ENCODE measurements around the gene DLL1.

DLL1 gene

GRCh38 chr6:170255426-170256125, 35.3 kb downstream of the DLL1 start:
- DNase-seq (ENCODE audit: low spot score in 2 of 2) (no peak), ATAC-seq (no peak)
- no peaks in the 10 kb centered on the region for H3K4me1 Mint-ChIP-seq
- no peak overlapping the region for H3K4me3 Mint-ChIP-seq
- H3K27ac Mint-ChIP-seq = no peak overlapping the region
- H3K9me3 Mint-ChIP-seq = no peaks in the 10 kb centered on the region
- no peaks in the 10 kb centered on the region for H3K36me3 Mint-ChIP-seq

GRCh38 chr6:170254315-170255213, 36.3 kb downstream of the DLL1 start:
- Mint-ChIP-seq H3K4me1 (no peaks in the 10 kb centered on the region), H3K4me3 (no peak overlapping the region), H3K9me3 (no peaks in the 10 kb centered on the region), H3K27ac (no peak overlapping the region), H3K36me3 (no peaks in the 10 kb centered on the region)
- DNase-seq (ENCODE audit: low spot score in 2 of 2) = no peak
- ATAC-seq = no peak

GRCh38 chr6:170253910-170254269, 37.0 kb downstream of the DLL1 start:
- Mint-ChIP-seq H3K9me3 (no peaks in the 10 kb centered on the region), H3K4me3 (no peak overlapping the region), H3K36me3 (no peaks in the 10 kb centered on the region), H3K27ac (no peak overlapping the region), H3K4me1 (no peaks in the 10 kb centered on the region)
- ATAC-seq = no peak
- no peak for DNase-seq (ENCODE audit: low spot score in 2 of 2)

- DNase-seq (ENCODE audit: low spot score in 2 of 2) (no peak), ATAC-seq (no peak)
- Mint-ChIP-seq H3K4me1 (no peaks in the 10 kb centered on the region), H3K27ac (no peak overlapping the region), H3K36me3 (no peaks in the 10 kb centered on the region), H3K4me3 (no peak overlapping the region), H3K9me3 (no peaks in the 10 kb centered on the region)
Observed at GRCh38 chr6:170253226-170253909, 37.5 kb downstream of the DLL1 start.

- Mint-ChIP-seq H3K36me3 (no peaks in the 10 kb centered on the region), H3K27ac (no peak overlapping the region), H3K9me3 (no peaks in the 10 kb centered on the region), H3K4me1 (no peaks in the 10 kb centered on the region), H3K4me3 (no peak overlapping the region)
- ATAC-seq (no peak), DNase-seq (ENCODE audit: low spot score in 2 of 2) (no peak)
Observed at GRCh38 chr6:170251776-170252571, 38.9 kb downstream of the DLL1 start.

GRCh38 chr6:170250981-170251775, 39.7 kb downstream of the DLL1 start:
- no peaks in the 10 kb centered on the region for H3K36me3 Mint-ChIP-seq
- H3K27ac Mint-ChIP-seq = no peak overlapping the region
- no peaks in the 10 kb centered on the region for H3K4me1 Mint-ChIP-seq
- H3K4me3 Mint-ChIP-seq = no peak overlapping the region
- ATAC-seq (no peak), DNase-seq (ENCODE audit: low spot score in 2 of 2) (no peak)
- no peaks in the 10 kb centered on the region for H3K9me3 Mint-ChIP-seq

- H3K27ac Mint-ChIP-seq = no peak overlapping the region
- no peaks in the 10 kb centered on the region for H3K36me3 Mint-ChIP-seq
- DNase-seq (ENCODE audit: low spot score in 2 of 2) (no peak), ATAC-seq (no peak)
- no peaks in the 10 kb centered on the region for H3K9me3 Mint-ChIP-seq
- no peaks in the 10 kb centered on the region for H3K4me1 Mint-ChIP-seq
- H3K4me3 Mint-ChIP-seq = no peak overlapping the region
Observed at GRCh38 chr6:170250455-170250854, 40.4 kb downstream of the DLL1 start.

- DNase-seq (ENCODE audit: low spot score in 2 of 2) (no peak), ATAC-seq (no peak)
- Mint-ChIP-seq H3K27ac (no peak overlapping the region), H3K4me1 (no peaks in the 10 kb centered on the region), H3K9me3 (no peaks in the 10 kb centered on the region), H3K36me3 (no peaks in the 10 kb centered on the region), H3K4me3 (no peak overlapping the region)
Observed at GRCh38 chr6:170249817-170250216, 41.1 kb downstream of the DLL1 start.

GRCh38 chr6:170248861-170249600, 41.8 kb downstream of the DLL1 start:
- no peaks in the 10 kb centered on the region for H3K9me3 Mint-ChIP-seq
- no peaks in the 10 kb centered on the region for H3K4me1 Mint-ChIP-seq
- H3K27ac Mint-ChIP-seq = peak overlapping the region; percentile 34
- no peak overlapping the region for H3K4me3 Mint-ChIP-seq
- DNase-seq (ENCODE audit: low spot score in 2 of 2) = no peak
- H3K36me3 Mint-ChIP-seq = no peaks in the 10 kb centered on the region
- no peak for ATAC-seq

- Mint-ChIP-seq H3K4me1 (no peaks in the 10 kb centered on the region), H3K27ac (no peak overlapping the region), H3K4me3 (no peak overlapping the region), H3K9me3 (no peaks in the 10 kb centered on the region), H3K36me3 (no peaks in the 10 kb centered on the region)
- ATAC-seq (no peak), DNase-seq (ENCODE audit: low spot score in 2 of 2) (no peak)
Observed at GRCh38 chr6:170248111-170248805, 42.6 kb downstream of the DLL1 start.

- DNase-seq (ENCODE audit: low spot score in 2 of 2) (no peak), ATAC-seq (no peak)
- Mint-ChIP-seq H3K27ac (no peak overlapping the region), H3K36me3 (no peaks in the 10 kb centered on the region), H3K4me3 (no peak overlapping the region), H3K9me3 (no peaks in the 10 kb centered on the region), H3K4me1 (no peaks in the 10 kb centered on the region)
Observed at GRCh38 chr6:170247178-170247701, 43.6 kb downstream of the DLL1 start.

- no peaks in the 10 kb centered on the region for H3K36me3 Mint-ChIP-seq
- DNase-seq (ENCODE audit: low spot score in 2 of 2) (no peak), ATAC-seq (no peak)
Observed at GRCh38 chr6:170245475-170245992, 45.3 kb downstream of the DLL1 start.

More at GRCh38 chr6:170245475-170245992, 45.3 kb downstream of the DLL1 start:
- H3K4me3 Mint-ChIP-seq = no peak overlapping the region
- H3K9me3 Mint-ChIP-seq = no peaks in the 10 kb centered on the region
- H3K4me1 Mint-ChIP-seq = no peaks in the 10 kb centered on the region
- no peak overlapping the region for H3K27ac Mint-ChIP-seq
